Adrenal gland (tissue), 5 donors: Measurements from ENCODE around the gene MYMK.

Experiments used
- POLR2A ChIP-seq, 2 donors: fragments of 450-650 bp; IDR thresholded peaks; one replicate each; pipeline ENCODE4 v1.6.1; 2017; ENCODE audit warnings: antibody characterized with exemption in 2 of 2, mild to moderate bottlenecking in 2 of 2, moderate library complexity in 1 of 2
- TF ChIP-seq, protein P1 (sequence below), 6 experiments: fragments of 450-650 bp in 4 of 6; fragments of 200-600 bp in 2 of 6; sonication (generic) in 1 of 6; IDR thresholded peaks; 1 replicate in 5 of 6; 2 replicates in 1 of 6; pipeline versions ENCODE4 v1.5.1 to v1.8.0; 2016 to 2021; ENCODE audit warnings: antibody characterized with exemption in 6 of 6, mild to moderate bottlenecking in 2 of 6, moderate library complexity in 1 of 6
- donor health status: DM: no; HTN: no; CAD: no.

DNA sequence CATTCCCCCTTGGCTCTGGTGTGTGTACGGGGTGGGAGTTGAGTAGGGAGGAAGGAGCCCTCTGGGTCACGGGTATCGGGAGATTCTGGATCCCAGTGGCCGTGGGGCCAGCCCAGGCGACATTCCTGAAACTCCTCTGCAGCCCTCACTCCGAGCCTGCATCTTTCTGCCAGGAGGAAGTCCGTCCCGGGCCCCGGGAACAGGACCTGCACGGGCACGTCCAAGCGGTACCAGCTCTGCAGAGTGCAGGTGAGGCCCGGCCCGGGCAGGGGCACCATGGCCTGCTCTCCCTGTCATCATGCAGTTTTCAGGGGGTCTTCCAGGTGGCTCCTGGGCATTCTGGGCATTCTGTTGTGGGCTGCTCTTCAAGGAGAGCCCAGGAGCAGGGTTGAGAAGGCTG lies 13.4 kb upstream of the MYMK start:
- TF ChIP-seq, protein P1, sequence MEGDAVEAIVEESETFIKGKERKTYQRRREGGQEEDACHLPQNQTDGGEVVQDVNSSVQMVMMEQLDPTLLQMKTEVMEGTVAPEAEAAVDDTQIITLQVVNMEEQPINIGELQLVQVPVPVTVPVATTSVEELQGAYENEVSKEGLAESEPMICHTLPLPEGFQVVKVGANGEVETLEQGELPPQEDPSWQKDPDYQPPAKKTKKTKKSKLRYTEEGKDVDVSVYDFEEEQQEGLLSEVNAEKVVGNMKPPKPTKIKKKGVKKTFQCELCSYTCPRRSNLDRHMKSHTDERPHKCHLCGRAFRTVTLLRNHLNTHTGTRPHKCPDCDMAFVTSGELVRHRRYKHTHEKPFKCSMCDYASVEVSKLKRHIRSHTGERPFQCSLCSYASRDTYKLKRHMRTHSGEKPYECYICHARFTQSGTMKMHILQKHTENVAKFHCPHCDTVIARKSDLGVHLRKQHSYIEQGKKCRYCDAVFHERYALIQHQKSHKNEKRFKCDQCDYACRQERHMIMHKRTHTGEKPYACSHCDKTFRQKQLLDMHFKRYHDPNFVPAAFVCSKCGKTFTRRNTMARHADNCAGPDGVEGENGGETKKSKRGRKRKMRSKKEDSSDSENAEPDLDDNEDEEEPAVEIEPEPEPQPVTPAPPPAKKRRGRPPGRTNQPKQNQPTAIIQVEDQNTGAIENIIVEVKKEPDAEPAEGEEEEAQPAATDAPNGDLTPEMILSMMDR (IDR thresholded peaks at IDR 0.05): no peak
- TF ChIP-seq POLR2A (IDR thresholded peaks at IDR 0.05): no peak
